K562 (cell line): ENCODE results near the gene DNAI1.

Experiments
- SIN3A ChIP-seq, 2 experiments: fragments of 150-350 bp in 1 of 2; IDR thresholded peaks; 2 replicates each; pipeline ENCODE4 v1.6.1; 2011 to 2016; ENCODE audit warnings: borderline replicate concordance in 2 of 2, low read depth in 2 of 2, low read length in 2 of 2, mild to moderate bottlenecking in 2 of 2, moderate library complexity in 2 of 2; ENCODE audit not compliant: control insufficient read depth in 1 of 2
- TF ChIP-seq, protein P1 (sequence below): sonication (generic); formaldehyde crosslinking; IDR thresholded peaks from 2 replicates; pipeline ENCODE4 v1.9.0; 2022; ENCODE audit warnings: mild to moderate bottlenecking, missing genetic modification reagents

DNA sequence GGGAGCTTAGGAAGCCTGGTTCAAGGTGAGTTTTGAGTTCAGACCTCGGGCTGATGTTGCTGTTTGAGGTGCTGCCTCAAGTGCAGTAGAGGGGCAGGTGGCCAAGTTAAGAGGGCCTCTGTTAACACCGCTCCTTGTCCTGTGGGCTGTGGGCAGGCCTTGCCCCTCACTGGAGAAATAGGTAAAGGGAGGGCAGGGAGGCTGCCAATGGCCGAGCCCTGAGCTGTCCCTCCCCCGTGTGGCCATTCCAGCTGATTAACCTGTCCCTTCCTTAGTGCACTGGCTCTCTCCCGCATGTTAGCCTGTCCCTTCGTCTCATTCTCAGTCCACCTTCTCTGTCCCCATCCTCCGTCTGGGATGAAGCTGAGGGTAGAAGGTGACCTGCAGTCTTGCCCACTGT, 109.5 kb downstream of the DNAI1 start:
- TF ChIP-seq, protein P1, sequence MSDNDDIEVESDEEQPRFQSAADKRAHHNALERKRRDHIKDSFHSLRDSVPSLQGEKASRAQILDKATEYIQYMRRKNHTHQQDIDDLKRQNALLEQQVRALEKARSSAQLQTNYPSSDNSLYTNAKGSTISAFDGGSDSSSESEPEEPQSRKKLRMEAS (CRISPR knock-in tag): no peak
- TF ChIP-seq SIN3A (IDR thresholded peaks at IDR 0.05; ENCODE audit: borderline replicate concordance in 2 of 2, control insufficient read depth in 1 of 2, low read depth in 2 of 2, low read length in 2 of 2): no peak
